IMR-90 (cell line): ENCODE measurements around the gene BRS3. TPM values are rescaled to one million over a fixed set of nuclear protein-coding genes. Genes with fewer than 3 reads are reported as not detected.

Source experiments
- ATAC-seq: fragments of 200-7000 bp; cut with Tn5 transposase; 2 replicates; pipeline ENCODE4 v1.9.1; 2020; ENCODE audit warnings: low read depth, mild to moderate bottlenecking, moderate library complexity
- BruUV-seq: library from RNA; stranded (reverse); fragments of 400-500 nt; replicated peaks from 2 replicates; lab custom pipeline; 2021; lab: Mats Ljungman, UMichigan
- CTCF ChIA-PET: fragments of 300-600 bp; formaldehyde crosslinking; extraction: SDS; loops from one replicate; lab custom pipeline; 2021; ENCODE audit warnings: antibody characterized with exemption; lab: Yijun Ruan, JAX
- POLR2A ChIA-PET: fragments of 300-600 bp; sonication (Branson Sonifier 250); formaldehyde crosslinking; loops from one replicate; lab custom pipeline; 2022; ENCODE audit warnings: antibody characterized with exemption; ENCODE audit not compliant: unreplicated experiment; lab: Charles Lee
- DNase-seq: peaks from one replicate; pipeline ENCODE4 v3.0.0; 2013
- H2AFZ ChIP-seq: replicated peaks from 2 replicates; pipeline ENCODE3; 2013; ENCODE audit warnings: low read length, mild to moderate bottlenecking; ENCODE audit not compliant: poor library complexity
- H2AK5ac ChIP-seq: 2 replicates; pipeline ENCODE4 v1.6.1; 2013; ENCODE audit warnings: low read depth, low read length, inconsistent platforms
- H2AK9ac ChIP-seq: replicated peaks from 2 replicates; pipeline ENCODE3; 2013; ENCODE audit warnings: mild to moderate bottlenecking, low read depth, low read length, moderate library complexity; ENCODE audit not compliant: poor library complexity
- H2BK120ac ChIP-seq: 2 replicates; pipeline ENCODE4 v1.6.1; 2013; ENCODE audit warnings: low read depth, low read length, inconsistent platforms
- H2BK15ac ChIP-seq: 3 replicates; pipeline ENCODE4 v1.6.1; 2013; ENCODE audit warnings: low read depth, low read length, inconsistent platforms
- H2BK20ac ChIP-seq: 2 replicates; pipeline ENCODE4 v1.6.1; 2013; ENCODE audit warnings: low read depth, mild to moderate bottlenecking, inconsistent platforms, low read length, moderate library complexity
- H2BK5ac ChIP-seq: 2 replicates; pipeline ENCODE4 v1.6.1; 2013; ENCODE audit warnings: mild to moderate bottlenecking, low read depth, low read length, inconsistent platforms; ENCODE audit not compliant: poor library complexity, severe bottlenecking
- H3K14ac ChIP-seq: replicated peaks from 2 replicates; pipeline ENCODE4 v1.6.1; 2013; ENCODE audit warnings: low read depth, low read length, inconsistent platforms
- H3K18ac ChIP-seq: 2 replicates; pipeline ENCODE4 v1.6.1; 2013; ENCODE audit warnings: low read depth, low read length, control low read depth
- H3K23ac ChIP-seq: 2 replicates; pipeline ENCODE4 v1.6.1; 2013; ENCODE audit warnings: low read depth, low read length, inconsistent platforms
- H3K27ac ChIP-seq: 2 replicates; pipeline ENCODE4 v1.5.1; 2013; ENCODE audit warnings: mild to moderate bottlenecking, control low read depth, low read length; ENCODE audit not compliant: insufficient read depth
- H3K27me3 ChIP-seq: 2 replicates; pipeline ENCODE4 v1.6.1; 2013; ENCODE audit warnings: low read length; ENCODE audit not compliant: control insufficient read depth, insufficient read depth
- H3K36me3 ChIP-seq: 2 replicates; pipeline ENCODE4 v1.6.1; 2013; ENCODE audit warnings: low read length, mixed read lengths; ENCODE audit not compliant: control insufficient read depth, insufficient read depth
- H3K4ac ChIP-seq: 2 replicates; pipeline ENCODE4 v1.6.1; 2013; ENCODE audit warnings: low read depth, low read length, inconsistent platforms
- H3K4me1 ChIP-seq: 2 replicates; pipeline ENCODE4 v1.6.1; 2013; ENCODE audit warnings: low read length, mixed read lengths; ENCODE audit not compliant: control insufficient read depth, insufficient read depth
- H3K4me2 ChIP-seq: 2 replicates; pipeline ENCODE4 v1.6.1; 2013; ENCODE audit warnings: low read depth, mild to moderate bottlenecking, control low read depth, low read length, moderate library complexity
- H3K4me3 ChIP-seq: 2 replicates; pipeline ENCODE4 v1.5.1; 2013; ENCODE audit warnings: low read depth, mild to moderate bottlenecking, control low read depth, low read length, moderate library complexity; ENCODE audit not compliant: insufficient read depth
- H3K56ac ChIP-seq: 2 replicates; pipeline ENCODE4 v1.6.1; 2013; ENCODE audit warnings: low read length, inconsistent platforms; ENCODE audit not compliant: insufficient read depth; ENCODE audit errors: extremely low read depth
- H3K79me1 ChIP-seq, 2 experiments: 2 replicates each; pipeline ENCODE4 v1.6.1; 2013; ENCODE audit warnings: low read length in 2 of 2, inconsistent platforms in 1 of 2, low read depth in 1 of 2
- H3K9ac ChIP-seq: 2 replicates; pipeline ENCODE4 v1.6.1; 2013; ENCODE audit warnings: low read depth, low read length, control low read depth
- H3K9me1 ChIP-seq: 2 replicates; pipeline ENCODE4 v1.6.1; 2013; ENCODE audit warnings: low read length, inconsistent platforms; ENCODE audit not compliant: insufficient read depth
- H3K9me3 ChIP-seq: 2 replicates; pipeline ENCODE4 v1.6.1; 2013; ENCODE audit warnings: low read length; ENCODE audit not compliant: control insufficient read depth, insufficient read depth
- H4K20me1 ChIP-seq: 2 replicates; pipeline ENCODE4 v1.6.1; 2013; ENCODE audit warnings: low read length, inconsistent platforms; ENCODE audit not compliant: insufficient read depth
- H4K5ac ChIP-seq: 2 replicates; pipeline ENCODE4 v1.6.1; 2013; ENCODE audit warnings: mild to moderate bottlenecking, low read depth, low read length, control low read depth
- H4K8ac ChIP-seq, 2 experiments: 2 replicates each; pipeline ENCODE4 v1.6.1; 2013; ENCODE audit warnings: low read depth in 2 of 2, low read length in 2 of 2, control low read depth in 1 of 2, inconsistent platforms in 1 of 2
- H4K91ac ChIP-seq: 2 replicates; pipeline ENCODE4 v1.6.1; 2013; ENCODE audit warnings: low read depth, low read length, inconsistent platforms; ENCODE audit not compliant: insufficient read depth
- ELK1 ChIP-seq: fragments of 150-350 bp; IDR thresholded peaks from 2 replicates; pipeline ENCODE4 v1.6.1; 2016; ENCODE audit warnings: low read depth, mild to moderate bottlenecking, low read length, moderate library complexity, borderline replicate concordance
- FOS ChIP-seq: fragments of 150-350 bp; IDR thresholded peaks from 2 replicates; pipeline ENCODE4 v1.6.1; 2016; ENCODE audit warnings: low read depth, low read length
- MAZ ChIP-seq: IDR thresholded peaks from 2 replicates; pipeline ENCODE4 v1.6.1; 2012; ENCODE audit warnings: low read depth, mild to moderate bottlenecking, low read length, improper control_type of control experiment, moderate library complexity, borderline replicate concordance
- POLR2A ChIP-seq: IDR thresholded peaks from 2 replicates; pipeline ENCODE4 v1.6.1; 2012; ENCODE audit warnings: mild to moderate bottlenecking, low read depth, low read length
- RAD21 ChIP-seq: IDR thresholded peaks from 2 replicates; pipeline ENCODE4 v1.6.1; 2012; ENCODE audit warnings: low read length, improper control_type of control experiment
- WGBS, 2 experiments: methylation state at CpG; one replicate each; pipeline versions ENCODE4 v1.1.5 to v1.1.7; 2013; ENCODE audit warnings: missing lambda C conversion rate in 2 of 2; ENCODE audit not compliant: insufficient read length in 1 of 2; ENCODE audit errors: extremely low coverage in 2 of 2; 5-methylcytosine and 5-hydroxymethylcytosine counted together
- dilution Hi-C: fragments of 300-500 bp; cut with HindIII; formaldehyde crosslinking; loops from one replicate; pipeline ENCODE4 v1.14.3; 2018; ENCODE audit warnings: low sequenced_read_pairs; ENCODE audit not compliant: unreplicated experiment
- in situ Hi-C: fragments of 300-500 bp; cut with MboI; formaldehyde crosslinking; loops from 3 replicates; pipeline ENCODE4 v1.14.3; 2019; ENCODE audit warnings: low sequenced_read_pairs, inconsistent platforms, mixed read lengths
- intact Hi-C: fragments of 100-400 bp; cut with micrococcal nuclease; formaldehyde crosslinking; loops from 2 replicates; pipeline ENCODE4 v1.10.0; 2022
- polyA plus RNA-seq, 3 experiments: library from polyadenylated mRNA; depleted of rRNA; stranded (reverse); fragments of >200 nt; gene quantifications; 2 replicates each; pipeline ENCODE4 v1.2.3, GENCODE V29; 2012; ENCODE audit warnings: low replicate concordance in 1 of 3
- total RNA-seq: library from RNA; depleted of rRNA; stranded (reverse); fragments of >200 nt; gene quantifications from 2 replicates; pipeline ENCODE4 v1.2.3, GENCODE V29; 2012

BRS3 gene
- total and polyA plus RNA-seq, 2 of the 4 experiments (the other 2 are of a cell fraction): not detected

- peak overlapping the region; percentile 33 for H3K4me2 ChIP-seq
- ChIA-PET CTCF (no interaction called here), POLR2A (no interaction called here)
- H2AK5ac ChIP-seq: no peak overlapping the region
- 0 out of 2 replicates have a peak, but pooled peaks cover 3% of the 10 kb centered on the region for H3K9me1 ChIP-seq
- peak overlapping the region; percentile 89 for H3K4me3 ChIP-seq
- H3K23ac ChIP-seq: no peak overlapping the region
- no peaks in the 10 kb centered on the region for H3K36me3 ChIP-seq
- no peak overlapping the region for H2BK20ac ChIP-seq
- no peak overlapping the region for H3K14ac ChIP-seq
- TF ChIP-seq ELK1 (no peak), RAD21 (no peak), POLR2A (0 out of 2 replicates have a peak, but pooled peaks have one; percentile 57), FOS (no peak), MAZ (no peak)
- BruUV-seq: no TSS peak
- peak overlapping the region; percentile 71 for H4K5ac ChIP-seq
- in situ Hi-C loops: loop anchor here (25.0 kb wide), 1 partner anchor 510 kb away; the partner anchor contains the start of gene SLC9A6
- peak overlapping the region; percentile 71 for H3K9ac ChIP-seq
- H3K4me1 ChIP-seq: no peaks in the 10 kb centered on the region
- H4K91ac ChIP-seq: peak overlapping the region; percentile 26; the same call in 1 of the 2 replicates
- H3K56ac ChIP-seq: peak overlapping the region; percentile 56; the same call in 1 of the 2 replicates
- DNase-seq: peak; percentile 79
- no peaks in the 10 kb centered on the region for H3K79me1 ChIP-seq
- H2BK120ac ChIP-seq: no peak overlapping the region
- H2BK5ac ChIP-seq: peak overlapping the region; percentile 79
- peaks cover 2% of the 10 kb centered on the region for H4K20me1 ChIP-seq
- peak overlapping the region; percentile 93 for H2AFZ ChIP-seq
- peak overlapping the region; percentile 83 for H3K27ac ChIP-seq
- H3K18ac ChIP-seq: 0 out of 2 replicates have a peak overlapping the region, but pooled peaks have one; percentile 6
- no peaks in the 10 kb centered on the region for H3K9me3 ChIP-seq
- H4K8ac ChIP-seq: peak overlapping the region; percentile 75 to 93
- WGBS, 2 experiments: 35% methylated on average over 48 of the region's 111 CpGs; no CpG with 5 or more reads in 1 of the 2 experiments
- H2AK9ac ChIP-seq: no peak overlapping the region
- no peak overlapping the region for H2BK15ac ChIP-seq
- dilution Hi-C loops: no loop called here
- H3K27me3 ChIP-seq: peaks cover 2% of the 10 kb centered on the region
- intact Hi-C loops: loop anchor here (2.0 to 10.0 kb wide), 4 partner anchors 245 to 468 kb away; partner anchors contain the start of gene MAP7D3
- peak; percentile 89 for ATAC-seq
- H3K4ac ChIP-seq: peak overlapping the region; percentile 61
Measured at GRCh38 chrX:136496764-136497555, 9.2 kb downstream of the BRS3 start.
